Muscle layer of duodenum (tissue), 2 donors: ENCODE data around the gene GMNN.
"Not testable (repeated sequence)": the region's sequence is repeated elsewhere in the genome, so short reads cannot be mapped to it uniquely, and the experiment has no call there.

Source experiments
- H3K27ac ChIP-seq: one replicate; pipeline ENCODE4 v1.7.0; 2013; ENCODE audit warnings: mild to moderate bottlenecking, low read length
- H3K27me3 ChIP-seq: one replicate; pipeline ENCODE4 v1.7.0; 2013; ENCODE audit warnings: low read depth, mild to moderate bottlenecking, control low read depth, low read length
- H3K36me3 ChIP-seq, 2 donors: one replicate each; pipeline ENCODE4 v1.7.0; 2013; ENCODE audit warnings: low read length in 2 of 2, control low read depth in 1 of 2, mild to moderate bottlenecking in 1 of 2; ENCODE audit not compliant: insufficient read depth in 2 of 2, control insufficient read depth in 1 of 2
- H3K4me1 ChIP-seq, 2 donors: one replicate each; pipeline ENCODE4 v1.7.0; 2013; ENCODE audit warnings: low read length in 2 of 2, mild to moderate bottlenecking in 2 of 2, control low read depth in 1 of 2, moderate library complexity in 1 of 2; ENCODE audit not compliant: insufficient read depth in 2 of 2, control insufficient read depth in 1 of 2
- H3K4me3 ChIP-seq, 2 donors: one replicate each; pipeline ENCODE4 v1.7.0; 2013; ENCODE audit warnings: low read length in 2 of 2, low read depth in 1 of 2, mild to moderate bottlenecking in 1 of 2
- H3K9me3 ChIP-seq, 2 donors: one replicate each; pipeline ENCODE4 v1.7.0; 2013; ENCODE audit warnings: low read length in 2 of 2, control low read depth in 1 of 2, mild to moderate bottlenecking in 1 of 2; ENCODE audit not compliant: control insufficient read depth in 1 of 2
- donor health status: healthy.

Gene GMNN

GRCh38 chr6:24749297-24749696, 25.4 kb upstream of the GMNN start:
- no peak overlapping the region for H3K4me3 ChIP-seq
- H3K36me3 ChIP-seq: no peaks in the 10 kb centered on the region
- H3K4me1 ChIP-seq: no peaks in the 10 kb centered on the region
- H3K9me3 ChIP-seq: no peaks in the 10 kb centered on the region
- H3K27me3 ChIP-seq: no peaks in the 10 kb centered on the region
- no peak overlapping the region for H3K27ac ChIP-seq

GRCh38 chr6:24750878-24751277, 23.9 kb upstream of the GMNN start:
- not testable (repeated sequence) for H3K4me1 ChIP-seq, H3K36me3 ChIP-seq, H3K27ac ChIP-seq, H3K4me3 ChIP-seq, H3K9me3 ChIP-seq, H3K27me3 ChIP-seq

- Histone ChIP-seq H3K27ac (no peak overlapping the region), H3K4me3 (no peak overlapping the region), H3K36me3 (no peaks in the 10 kb centered on the region), H3K9me3 (no peaks in the 10 kb centered on the region), H3K27me3 (no peaks in the 10 kb centered on the region), H3K4me1 (no peaks in the 10 kb centered on the region)
These were observed 22.2 kb upstream of the GMNN start for GRCh38 chr6:24752503-24752902.

- Histone ChIP-seq H3K4me1 (no peaks in the 10 kb centered on the region), H3K4me3 (no peak overlapping the region), H3K9me3 (no peaks in the 10 kb centered on the region), H3K27me3 (no peaks in the 10 kb centered on the region), H3K27ac (no peak overlapping the region), H3K36me3 (no peaks in the 10 kb centered on the region)
These were observed 21.7 kb upstream of the GMNN start for GRCh38 chr6:24752917-24753492.

- Histone ChIP-seq H3K4me1 (no peaks in the 10 kb centered on the region), H3K27ac (no peak overlapping the region), H3K27me3 (no peaks in the 10 kb centered on the region), H3K9me3 (no peaks in the 10 kb centered on the region), H3K36me3 (no peaks in the 10 kb centered on the region), H3K4me3 (no peak overlapping the region)
These were observed 21.2 kb upstream of the GMNN start for GRCh38 chr6:24753545-24753944.

- not testable (repeated sequence) for H3K9me3 ChIP-seq, H3K36me3 ChIP-seq
These were observed 20.4 kb upstream of the GMNN start for GRCh38 chr6:24754378-24754777.

GRCh38 chr6:24755279-24755678, 19.5 kb upstream of the GMNN start:
- H3K27ac ChIP-seq: no peak overlapping the region
- no peak overlapping the region for H3K4me3 ChIP-seq
- H3K36me3 ChIP-seq: no peaks in the 10 kb centered on the region
- no peaks in the 10 kb centered on the region for H3K27me3 ChIP-seq
- no peaks in the 10 kb centered on the region for H3K9me3 ChIP-seq
- H3K4me1 ChIP-seq: no peaks in the 10 kb centered on the region

More at GRCh38 chr6:24754378-24754777, 20.4 kb upstream of the GMNN start:
- not testable (repeated sequence) for H3K4me3 ChIP-seq, H3K27ac ChIP-seq, H3K27me3 ChIP-seq, H3K4me1 ChIP-seq

GRCh38 chr6:24757611-24758010, 17.1 kb upstream of the GMNN start:
- H3K36me3 ChIP-seq: no peaks in the 10 kb centered on the region
- H3K4me3 ChIP-seq: no peak overlapping the region
- no peaks in the 10 kb centered on the region for H3K27me3 ChIP-seq
- H3K9me3 ChIP-seq: no peaks in the 10 kb centered on the region
- no peak overlapping the region for H3K27ac ChIP-seq
- H3K4me1 ChIP-seq: no peaks in the 10 kb centered on the region

GRCh38 chr6:24759718-24760117, 15.0 kb upstream of the GMNN start:
- H3K9me3 ChIP-seq: no peaks in the 10 kb centered on the region
- H3K36me3 ChIP-seq: no peaks in the 10 kb centered on the region
- no peak overlapping the region for H3K4me3 ChIP-seq
- H3K4me1 ChIP-seq: no peaks in the 10 kb centered on the region
- H3K27ac ChIP-seq: no peak overlapping the region
- H3K27me3 ChIP-seq: no peaks in the 10 kb centered on the region

GRCh38 chr6:24760210-24760609, 14.5 kb upstream of the GMNN start:
- Histone ChIP-seq H3K36me3 (no peaks in the 10 kb centered on the region), H3K27me3 (no peaks in the 10 kb centered on the region), H3K9me3 (no peaks in the 10 kb centered on the region)

GRCh38 chr6:24761193-24761835, 13.4 kb upstream of the GMNN start:
- no peaks in the 10 kb centered on the region for H3K4me1 ChIP-seq
- H3K4me3 ChIP-seq: no peak overlapping the region
- no peaks in the 10 kb centered on the region for H3K9me3 ChIP-seq
- no peaks in the 10 kb centered on the region for H3K27me3 ChIP-seq
- no peaks in the 10 kb centered on the region for H3K36me3 ChIP-seq
- no peak overlapping the region for H3K27ac ChIP-seq

More at GRCh38 chr6:24760210-24760609, 14.5 kb upstream of the GMNN start:
- H3K4me1 ChIP-seq: no peaks in the 10 kb centered on the region
- no peak overlapping the region for H3K4me3 ChIP-seq
- H3K27ac ChIP-seq: no peak overlapping the region

GRCh38 chr6:24761851-24762250, 12.9 kb upstream of the GMNN start:
- no peak overlapping the region for H3K4me3 ChIP-seq
- H3K36me3 ChIP-seq: no peaks in the 10 kb centered on the region
- no peaks in the 10 kb centered on the region for H3K9me3 ChIP-seq
- H3K4me1 ChIP-seq: no peaks in the 10 kb centered on the region
- no peak overlapping the region for H3K27ac ChIP-seq
- no peaks in the 10 kb centered on the region for H3K27me3 ChIP-seq
